ENCODE data around the gene LGR6.

GRCh38 chr1:202333861-202334260 is 140.3 kb downstream of the LGR6 start:
- no peak for TF ChIP-seq CTCF (IDR thresholded peaks at IDR 0.05)
- no peak for TF ChIP-seq POLR2A (IDR thresholded peaks at IDR 0.05)
- TF ChIP-seq POLR2AphosphoS5 (IDR thresholded peaks at IDR 0.05): no peak
- no peak for TF ChIP-seq EP300 (IDR thresholded peaks at IDR 0.05)
